Stimulated activated CD4-positive, alpha-beta T cell treated with anti-CD3 and anti-CD28 coated beads, Interleukin-15, amount 100 ng/mL, for 1 hour (primary cell): ENCODE data around the gene STX11.
"Not testable (repeated sequence)": the region's sequence is repeated elsewhere in the genome, so short reads cannot be mapped to it uniquely, and the experiment has no call there.

Experiments used
- DNase-seq, 2 donors: peaks; one replicate each; pipeline ENCODE4 v3.0.0-alpha.2; 2020; ENCODE audit warnings: low read depth in 1 of 2, low spot score in 1 of 2

Gene STX11

GRCh38 chr6:144149894-144150709 lies at the start of gene STX11:
STX11 (plus strand) TSS chr6:144150517; CDS start chr6:144186628, 36,111 bp downstream.
- peak; percentile 56 to 70 for DNase-seq

- no peak for DNase-seq
Observed at GRCh38 chr6:144103026-144103563, 47.2 kb upstream of the STX11 start.

- DNase-seq, result no peak
Observed at GRCh38 chr6:144104488-144104887, 45.8 kb upstream of the STX11 start.

- DNase-seq, result no peak
Observed at GRCh38 chr6:144104898-144105487, 45.3 kb upstream of the STX11 start.

GRCh38 chr6:144106206-144106605 lies 44.1 kb upstream of the STX11 start:
- no peak for DNase-seq

- DNase-seq, result no peak
Observed at GRCh38 chr6:144110210-144110609, 40.1 kb upstream of the STX11 start.

- DNase-seq, result no peak
Observed at GRCh38 chr6:144113366-144113765, 37.0 kb upstream of the STX11 start.

- no peak for DNase-seq
Observed at GRCh38 chr6:144115219-144115618, 35.1 kb upstream of the STX11 start.

GRCh38 chr6:144119376-144119775 lies 30.9 kb upstream of the STX11 start:
- no peak for DNase-seq

- no peak for DNase-seq
Observed at GRCh38 chr6:144122861-144123260, 27.5 kb upstream of the STX11 start.

GRCh38 chr6:144123421-144123820 lies 26.9 kb upstream of the STX11 start:
- DNase-seq, result no peak

- no peak for DNase-seq
Observed at GRCh38 chr6:144123836-144124235, 26.5 kb upstream of the STX11 start.

- DNase-seq, result no peak
Observed at GRCh38 chr6:144127097-144127496, 23.2 kb upstream of the STX11 start.

GRCh38 chr6:144129469-144129868 lies 20.8 kb upstream of the STX11 start:
- no peak for DNase-seq

GRCh38 chr6:144131248-144131709 lies 19.0 kb upstream of the STX11 start:
- no peak for DNase-seq

GRCh38 chr6:144132167-144132690 lies 18.1 kb upstream of the STX11 start:
- not testable (repeated sequence) for DNase-seq

- no peak for DNase-seq
Observed at GRCh38 chr6:144133225-144133821, 17.0 kb upstream of the STX11 start.

GRCh38 chr6:144134176-144134575 lies 16.1 kb upstream of the STX11 start:
- DNase-seq, result no peak

- no peak for DNase-seq
Observed at GRCh38 chr6:144134737-144135136, 15.6 kb upstream of the STX11 start.

GRCh38 chr6:144138542-144138941 lies 11.8 kb upstream of the STX11 start:
- DNase-seq, result no peak

- no peak for DNase-seq
Observed at GRCh38 chr6:144139817-144140216, 10.5 kb upstream of the STX11 start.

- DNase-seq, result no peak
Observed at GRCh38 chr6:144140867-144141266, 9.4 kb upstream of the STX11 start.
